SK-N-SH (cell line): ENCODE results near the gene MAGI2. TPM values are rescaled to one million over a fixed set of nuclear protein-coding genes. Genes with fewer than 3 reads are reported as not detected.
A peak's percentile ranks its signal among the peaks of the same experiment; 100 is the strongest.

Source experiments
- CTCF ChIA-PET: fragments of 300-600, 350-600 bp; formaldehyde crosslinking; extraction: SDS; loops from one replicate; lab custom pipeline; 2021; lab: Yijun Ruan, JAX
- POLR2A ChIA-PET: fragments of 350-600 bp; sonication (Branson Sonifier 250); formaldehyde crosslinking; extraction: SDS; loops from one replicate; lab custom pipeline; 2020; ENCODE audit warnings: antibody characterized with exemption, inconsistent platforms; lab: Yijun Ruan, JAX
- DNase-seq: peaks from one replicate; pipeline ENCODE4 v3.0.0; 2012
- H2AFZ ChIP-seq: fragments of 200-600 bp; sonication (generic); 2 replicates; pipeline ENCODE4 v1.8.1; 2016; ENCODE audit warnings: antibody characterized with exemption, mild to moderate bottlenecking, low read depth
- H3F3A ChIP-seq: fragments of 200-600 bp; sonication (generic); replicated peaks from 2 replicates; pipeline ENCODE3; 2016; ENCODE audit warnings: antibody characterized with exemption, mild to moderate bottlenecking; ENCODE audit not compliant: insufficient read depth
- H3K27ac ChIP-seq, 2 experiments: fragments of 200-500 bp in 1 of 2; fragments of 200-600 bp in 1 of 2; sonication (Bioruptor generic) in 1 of 2; sonication (generic), shearing (Covaris generic) in 1 of 2; 2 replicates each; pipeline versions ENCODE4 v1.5.1 to v1.6.1; 2014 to 2016; ENCODE audit warnings: low read depth in 2 of 2, inconsistent platforms in 1 of 2, low read length in 1 of 2, mild to moderate bottlenecking in 1 of 2, mixed read lengths in 1 of 2
- H3K27me3 ChIP-seq: fragments of 200-600 bp; sonication (generic), shearing (Covaris generic); 2 replicates; pipeline ENCODE4 v1.6.1; 2016; ENCODE audit warnings: mixed run types; ENCODE audit not compliant: insufficient read depth
- H3K36me3 ChIP-seq, 2 experiments: fragments of 200-500 bp in 1 of 2; fragments of 200-600 bp in 1 of 2; sonication (Bioruptor generic) in 1 of 2; sonication (generic) in 1 of 2; replicated peaks in 1 of 2; 2 replicates each; pipeline versions ENCODE3 to v1.5.1; 2014 to 2016; ENCODE audit warnings: low read length in 1 of 2, mild to moderate bottlenecking in 1 of 2; ENCODE audit not compliant: insufficient read depth in 2 of 2, control insufficient read depth in 1 of 2
- H3K4me1 ChIP-seq, 2 experiments: fragments of 200-500 bp in 1 of 2; fragments of 200-600 bp in 1 of 2; sonication (Bioruptor generic) in 1 of 2; sonication (generic), shearing (Covaris generic) in 1 of 2; 2 replicates each; pipeline versions ENCODE4 v1.5.1 to v1.6.1; 2014 to 2016; ENCODE audit warnings: low read depth in 1 of 2, low read length in 1 of 2, mixed run types in 1 of 2; ENCODE audit not compliant: insufficient read depth in 2 of 2, control insufficient read depth in 1 of 2
- H3K4me2 ChIP-seq: fragments of 200-600 bp; sonication (generic), shearing (Covaris generic); 2 replicates; pipeline ENCODE4 v1.6.1; 2017; ENCODE audit warnings: mixed run types
- H3K4me3 ChIP-seq, 2 experiments: fragments of 200-500 bp in 1 of 2; fragments of 200-600 bp in 1 of 2; sonication (Bioruptor generic) in 1 of 2; sonication (generic), shearing (Covaris generic) in 1 of 2; 2 replicates each; pipeline versions ENCODE4 v1.5.1 to v1.8.1; 2014 to 2016; ENCODE audit warnings: low read depth in 2 of 2, inconsistent platforms in 1 of 2, low read length in 1 of 2, mild to moderate bottlenecking in 1 of 2, mixed read lengths in 1 of 2, moderate library complexity in 1 of 2
- H3K79me2 ChIP-seq: fragments of 200-600 bp; sonication (generic); 2 replicates; pipeline ENCODE4 v1.8.1; 2017; ENCODE audit warnings: mild to moderate bottlenecking; ENCODE audit not compliant: insufficient read depth
- H3K9ac ChIP-seq: fragments of 200-600 bp; sonication (generic); 2 replicates; pipeline ENCODE4 v1.6.1; 2017; ENCODE audit warnings: mixed run types
- H3K9me2 ChIP-seq: fragments of 200-600 bp; sonication (generic); 2 replicates; pipeline ENCODE4 v1.6.1; 2017; ENCODE audit warnings: mixed run types
- H3K9me3 ChIP-seq: fragments of 200-600 bp; sonication (generic); 2 replicates; pipeline ENCODE4 v1.6.1; 2017; ENCODE audit warnings: mixed run types, mild to moderate bottlenecking, moderate library complexity
- H4K20me1 ChIP-seq: fragments of 200-600 bp; sonication (generic); 2 replicates; pipeline ENCODE4 v1.6.1; 2017; ENCODE audit warnings: mild to moderate bottlenecking, mixed run types; ENCODE audit not compliant: insufficient read depth
- CHD2 ChIP-seq: fragments of 150-350 bp; IDR thresholded peaks from 2 replicates; pipeline ENCODE4 v1.6.1; 2018; ENCODE audit warnings: low read length; ENCODE audit not compliant: partially characterized antibody
- ELF1 ChIP-seq: IDR thresholded peaks from 2 replicates; pipeline ENCODE4 v1.4.0; 2012
- EP300 ChIP-seq, 2 experiments: IDR thresholded peaks; 2 replicates each; pipeline versions ENCODE4 v1.4.0 to v1.6.1; 2012; ENCODE audit warnings: borderline replicate concordance in 1 of 2, low read depth in 1 of 2, low read length in 1 of 2
- EZH2phosphoT487 ChIP-seq: fragments of 200-600 bp; sonication (generic); IDR thresholded peaks from 2 replicates; pipeline ENCODE4 v1.6.1; 2017; ENCODE audit warnings: low read depth, mixed run types, mild to moderate bottlenecking, antibody characterized with exemption, moderate library complexity, borderline replicate concordance
- FOSL2 ChIP-seq: IDR thresholded peaks from 2 replicates; pipeline ENCODE4 v1.4.0; 2012; ENCODE audit warnings: low read depth, mild to moderate bottlenecking, moderate library complexity, borderline replicate concordance
- FOXJ3 ChIP-seq: sonication (generic); formaldehyde crosslinking; IDR thresholded peaks from 2 replicates; pipeline ENCODE4 v1.5.1; 2020; ENCODE audit warnings: mild to moderate bottlenecking, missing genetic modification reagents
- GABPA ChIP-seq: IDR thresholded peaks from 2 replicates; pipeline ENCODE4 v1.4.0; 2012; ENCODE audit warnings: low read depth, mild to moderate bottlenecking
- GATA2 ChIP-seq: sonication (generic); formaldehyde crosslinking; IDR thresholded peaks from 2 replicates; pipeline ENCODE4 v1.5.0; 2020; ENCODE audit warnings: mild to moderate bottlenecking, missing genetic modification reagents
- JUND ChIP-seq: IDR thresholded peaks from 2 replicates; pipeline ENCODE4 v1.4.0; 2012
- MAX ChIP-seq: IDR thresholded peaks from 2 replicates; pipeline ENCODE4 v1.4.0; 2012; ENCODE audit warnings: low read depth
- NFIC ChIP-seq: IDR thresholded peaks from 2 replicates; pipeline ENCODE4 v1.4.0; 2012; ENCODE audit warnings: borderline replicate concordance
- NRF1 ChIP-seq: IDR thresholded peaks from 2 replicates; pipeline ENCODE4 v1.6.1; 2012; ENCODE audit warnings: low read depth, mild to moderate bottlenecking, low read length
- PBX3 ChIP-seq: IDR thresholded peaks from 2 replicates; pipeline ENCODE4; 2012
- POLR2AphosphoS5 ChIP-seq: IDR thresholded peaks from 2 replicates; pipeline ENCODE4 v1.6.1; 2012; ENCODE audit warnings: low read depth, low read length
- RAD21 ChIP-seq: IDR thresholded peaks from 2 replicates; pipeline ENCODE4 v1.6.1; 2012; ENCODE audit warnings: mild to moderate bottlenecking, low read length
- RCOR1 ChIP-seq: fragments of 150-350 bp; IDR thresholded peaks from 2 replicates; pipeline ENCODE4 v1.6.1; 2017; ENCODE audit warnings: antibody characterized with exemption, low read length
- RFX5 ChIP-seq: IDR thresholded peaks from 2 replicates; pipeline ENCODE4 v1.6.1; 2012; ENCODE audit warnings: mild to moderate bottlenecking, improper control_type of control experiment, low read length
- RXRA ChIP-seq: IDR thresholded peaks from 2 replicates; pipeline ENCODE4 v1.4.0; 2012; ENCODE audit warnings: low read depth, mild to moderate bottlenecking, borderline replicate concordance
- SIN3A ChIP-seq: IDR thresholded peaks from 2 replicates; pipeline ENCODE4 v1.6.1; 2012; ENCODE audit warnings: low read depth, mild to moderate bottlenecking, low read length, moderate library complexity, borderline replicate concordance
- TAF1 ChIP-seq: IDR thresholded peaks from 2 replicates; pipeline ENCODE4 v1.6.1; 2012; ENCODE audit warnings: low read depth, mild to moderate bottlenecking, low read length, moderate library complexity, borderline replicate concordance
- TEAD4 ChIP-seq: IDR thresholded peaks from 2 replicates; pipeline ENCODE4 v1.4.0; 2012; ENCODE audit warnings: mild to moderate bottlenecking, borderline replicate concordance; ENCODE audit not compliant: insufficient read depth
- USF2 ChIP-seq: fragments of 150-350 bp; IDR thresholded peaks from 2 replicates; pipeline ENCODE4 v1.6.1; 2017; ENCODE audit warnings: antibody characterized with exemption, low read length, low read depth, borderline replicate concordance
- YY1 ChIP-seq: IDR thresholded peaks from 2 replicates; pipeline ENCODE4 v1.4.0; 2012; ENCODE audit warnings: low read depth, mild to moderate bottlenecking
- WGBS: methylation state at CpG from one replicate; pipeline ENCODE4 v1.1.6; 2017; ENCODE audit warnings: low lambda C conversion rate; 5-methylcytosine and 5-hydroxymethylcytosine counted together
- polyA plus RNA-seq, 3 experiments: library from polyadenylated mRNA; depleted of rRNA; stranded (reverse); fragments of >200 nt; gene quantifications; 2 replicates each; pipeline ENCODE4 v1.2.3, GENCODE V29; 2012

The MAGI2 gene
- polyA plus RNA-seq, 1 of the 3 experiments (the other 2 are of a cell fraction) = 1.1 TPM

- TF ChIP-seq ELF1 (peak; percentile 65; the same call in 1 of the 2 replicates), TEAD4 (no peak), RFX5 (0 out of 2 replicates have a peak, but pooled peaks have one; percentile 8), GATA2 (no peak), CHD2 (peak; percentile 91), TAF1 (peak; percentile 66; the same call in 1 of the 2 replicates), JUND (peak; percentile 46; the same call in 1 of the 2 replicates), RCOR1 (no peak; the same call in 1 of the 2 replicates), FOXJ3 (CRISPR knock-in tag) (0 out of 2 replicates have a peak, but pooled peaks have one; percentile 44), POLR2AphosphoS5 (peak; percentile 87), FOSL2 (peak; percentile 38; the same call in 1 of the 2 replicates), USF2 (peak; percentile 95), EZH2phosphoT487 (no peak)
Measured at GRCh38 chr7:79452032-79452494, 1.4 kb downstream of the MAGI2 start (continued).

GRCh38 chr7:79451580-79451979 lies 1.9 kb downstream of the MAGI2 start:
- no peak; the same call in 1 of the 2 replicates for TF ChIP-seq RXRA
- TF ChIP-seq RAD21 = no peak
- TF ChIP-seq RFX5 = no peak
- TF ChIP-seq TAF1 = no peak
- no peak for TF ChIP-seq NFIC
- TF ChIP-seq EP300 (IDR thresholded peaks at IDR 0.05; ENCODE audit: borderline replicate concordance in 1 of 2, low read depth in 1 of 2, low read length in 1 of 2) = no peak
- TF ChIP-seq EZH2phosphoT487 = no peak
- no peak for TF ChIP-seq NRF1
- TF ChIP-seq YY1 = no peak
- no peak for TF ChIP-seq PBX3
- no peak for TF ChIP-seq JUND
- TF ChIP-seq GABPA = no peak
- TF ChIP-seq ELF1 = no peak
- no peak for TF ChIP-seq MAX
- TF ChIP-seq SIN3A = no peak
- TF ChIP-seq CHD2 = no peak
- H3K79me2 ChIP-seq = peaks cover 33% of the 10 kb centered on the region
- no peaks in the 10 kb centered on the region; the same call in 1 of the 2 replicates for H3K9me2 ChIP-seq
- H3K27ac ChIP-seq = peak overlapping the region; percentile 88 to 96
- H3K4me3 ChIP-seq = peak overlapping the region; percentile 66 to 82
- DNase-seq = no peak
- no peaks in the 10 kb centered on the region for H3K9me3 ChIP-seq
- peak overlapping the region; percentile 95 for H3K9ac ChIP-seq
- H3F3A ChIP-seq = peaks cover 10% of the 10 kb centered on the region
- ChIA-PET CTCF (interaction anchor here (0.9 to 2.8 kb wide), 6 partner anchors 44 to 169 kb away, joined by 3 to 15 read pairs (median 3); no protein-coding TSS in a partner anchor), POLR2A (interaction anchor here (0.7 kb wide), 2 partner anchors 369 to 652 kb away, joined by 3 read pairs; no protein-coding TSS in a partner anchor)
- H4K20me1 ChIP-seq = no peaks in the 10 kb centered on the region
- H3K4me1 ChIP-seq = peaks cover 0 to 27% of the 10 kb centered on the region in 2 experiments; a peak in 2 of 4 replicates
- no peaks in the 10 kb centered on the region for H3K27me3 ChIP-seq
- peaks cover 5 to 12% of the 10 kb centered on the region in 2 experiments for H3K36me3 ChIP-seq
- peak overlapping the region; percentile 78 for H2AFZ ChIP-seq
- 44% methylated on average over 8 of the region's 8 CpGs for WGBS
- peak overlapping the region; percentile 98 for H3K4me2 ChIP-seq
